ENCODE measurements around the gene PRKD1.

DNA sequence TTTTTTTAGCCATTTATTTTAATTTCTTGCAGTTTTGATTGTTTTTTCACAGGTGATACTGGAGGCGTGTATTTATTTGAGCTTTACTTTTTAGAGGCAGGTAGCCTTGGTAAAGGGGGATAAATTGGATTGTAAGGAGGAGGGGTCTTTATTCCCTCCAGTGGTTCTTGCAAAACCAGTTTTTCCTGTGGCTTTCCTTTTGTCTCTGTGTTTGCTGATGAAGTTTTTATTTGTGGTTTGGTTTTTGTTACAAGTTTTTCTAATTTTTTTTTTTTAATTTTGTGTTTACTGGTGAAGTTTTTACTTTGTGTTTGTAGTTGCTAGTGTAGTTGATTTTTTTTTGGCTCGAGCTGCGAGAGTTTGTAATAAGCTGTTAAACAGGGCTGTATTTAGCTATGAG, 278.5 kb downstream of the PRKD1 start:
- TF ChIP-seq, protein P1, sequence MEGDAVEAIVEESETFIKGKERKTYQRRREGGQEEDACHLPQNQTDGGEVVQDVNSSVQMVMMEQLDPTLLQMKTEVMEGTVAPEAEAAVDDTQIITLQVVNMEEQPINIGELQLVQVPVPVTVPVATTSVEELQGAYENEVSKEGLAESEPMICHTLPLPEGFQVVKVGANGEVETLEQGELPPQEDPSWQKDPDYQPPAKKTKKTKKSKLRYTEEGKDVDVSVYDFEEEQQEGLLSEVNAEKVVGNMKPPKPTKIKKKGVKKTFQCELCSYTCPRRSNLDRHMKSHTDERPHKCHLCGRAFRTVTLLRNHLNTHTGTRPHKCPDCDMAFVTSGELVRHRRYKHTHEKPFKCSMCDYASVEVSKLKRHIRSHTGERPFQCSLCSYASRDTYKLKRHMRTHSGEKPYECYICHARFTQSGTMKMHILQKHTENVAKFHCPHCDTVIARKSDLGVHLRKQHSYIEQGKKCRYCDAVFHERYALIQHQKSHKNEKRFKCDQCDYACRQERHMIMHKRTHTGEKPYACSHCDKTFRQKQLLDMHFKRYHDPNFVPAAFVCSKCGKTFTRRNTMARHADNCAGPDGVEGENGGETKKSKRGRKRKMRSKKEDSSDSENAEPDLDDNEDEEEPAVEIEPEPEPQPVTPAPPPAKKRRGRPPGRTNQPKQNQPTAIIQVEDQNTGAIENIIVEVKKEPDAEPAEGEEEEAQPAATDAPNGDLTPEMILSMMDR (IDR thresholded peaks at IDR 0.05), result no peak
- TF ChIP-seq POLR2A (IDR thresholded peaks at IDR 0.05), result no peak
